Epithelial cell of proximal tubule (primary cell): ENCODE measurements around the gene LHFPL6. TPM values are rescaled to one million over a fixed set of nuclear protein-coding genes. Genes with fewer than 3 reads are reported as not detected.

Experiments used
- DNase-seq: peaks from one replicate; pipeline ENCODE4 v3.0.0-alpha.2; 2011; ENCODE audit warnings: low read depth
- H3K4me3 ChIP-seq: 2 replicates; pipeline ENCODE4 v1.5.1; 2011; ENCODE audit warnings: low read depth, mild to moderate bottlenecking, low read length
- total RNA-seq: library from RNA; depleted of rRNA; stranded (reverse); fragments of >200 nt; gene quantifications from 2 replicates; pipeline ENCODE4 v1.2.3, GENCODE V29; 2015
- TF ChIP-seq, protein P1 (sequence below): conservative IDR thresholded peaks from 2 replicates; pipeline ENCODE4 v1.5.1; 2012; ENCODE audit warnings: low read depth, mild to moderate bottlenecking, low read length

Gene LHFPL6
- total RNA-seq, 1 donor from 2014 or later, result 5.2 TPM

DNA sequence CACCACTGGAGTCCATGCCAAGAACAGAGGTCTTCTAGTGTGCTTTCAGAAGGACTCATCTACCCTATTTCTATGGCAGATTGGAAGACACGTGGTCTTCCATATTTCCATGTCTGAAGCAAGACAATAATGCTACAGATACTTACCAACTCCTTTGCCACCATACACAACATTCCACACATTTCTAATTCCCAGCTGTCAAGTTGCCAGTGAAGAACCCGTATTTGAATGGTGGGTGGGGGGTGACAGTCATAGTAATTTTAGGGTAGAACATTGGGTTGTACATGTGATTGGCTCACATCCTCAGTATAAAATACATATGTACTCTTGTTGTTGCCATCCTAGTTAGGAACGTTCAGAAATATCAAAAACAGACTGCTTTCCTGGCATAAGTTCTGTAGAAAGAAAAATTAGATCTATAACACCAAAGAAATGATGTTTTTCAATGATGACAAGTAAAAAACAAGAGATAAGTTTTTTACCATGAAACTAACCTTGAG is 69.3 kb downstream of the LHFPL6 start:
- no peak for DNase-seq
- TF ChIP-seq, protein P1, sequence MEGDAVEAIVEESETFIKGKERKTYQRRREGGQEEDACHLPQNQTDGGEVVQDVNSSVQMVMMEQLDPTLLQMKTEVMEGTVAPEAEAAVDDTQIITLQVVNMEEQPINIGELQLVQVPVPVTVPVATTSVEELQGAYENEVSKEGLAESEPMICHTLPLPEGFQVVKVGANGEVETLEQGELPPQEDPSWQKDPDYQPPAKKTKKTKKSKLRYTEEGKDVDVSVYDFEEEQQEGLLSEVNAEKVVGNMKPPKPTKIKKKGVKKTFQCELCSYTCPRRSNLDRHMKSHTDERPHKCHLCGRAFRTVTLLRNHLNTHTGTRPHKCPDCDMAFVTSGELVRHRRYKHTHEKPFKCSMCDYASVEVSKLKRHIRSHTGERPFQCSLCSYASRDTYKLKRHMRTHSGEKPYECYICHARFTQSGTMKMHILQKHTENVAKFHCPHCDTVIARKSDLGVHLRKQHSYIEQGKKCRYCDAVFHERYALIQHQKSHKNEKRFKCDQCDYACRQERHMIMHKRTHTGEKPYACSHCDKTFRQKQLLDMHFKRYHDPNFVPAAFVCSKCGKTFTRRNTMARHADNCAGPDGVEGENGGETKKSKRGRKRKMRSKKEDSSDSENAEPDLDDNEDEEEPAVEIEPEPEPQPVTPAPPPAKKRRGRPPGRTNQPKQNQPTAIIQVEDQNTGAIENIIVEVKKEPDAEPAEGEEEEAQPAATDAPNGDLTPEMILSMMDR, result no peak
- no peak overlapping the region for H3K4me3 ChIP-seq

DNA sequence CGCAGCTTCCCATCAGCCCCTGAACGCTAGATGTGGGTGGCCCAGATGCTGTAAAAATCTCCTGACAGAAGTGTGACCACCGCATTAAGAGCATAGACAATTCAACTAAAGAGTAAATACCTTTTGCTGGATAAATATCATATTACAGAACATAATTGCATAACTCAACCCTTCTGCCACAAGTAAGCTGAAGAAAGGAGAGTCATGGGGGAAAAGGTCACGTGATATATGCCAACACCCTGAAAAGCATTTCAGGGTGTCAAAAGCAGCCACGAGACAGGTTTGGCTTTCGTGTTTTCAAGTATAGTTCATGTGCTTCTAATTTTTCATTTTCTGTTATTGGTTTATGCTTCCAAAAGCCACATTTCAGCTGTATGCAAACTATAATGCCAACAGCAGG is 71.3 kb downstream of the LHFPL6 start:
- TF ChIP-seq, protein P1, result no peak
- no peak overlapping the region for H3K4me3 ChIP-seq
- no peak for DNase-seq

DNA sequence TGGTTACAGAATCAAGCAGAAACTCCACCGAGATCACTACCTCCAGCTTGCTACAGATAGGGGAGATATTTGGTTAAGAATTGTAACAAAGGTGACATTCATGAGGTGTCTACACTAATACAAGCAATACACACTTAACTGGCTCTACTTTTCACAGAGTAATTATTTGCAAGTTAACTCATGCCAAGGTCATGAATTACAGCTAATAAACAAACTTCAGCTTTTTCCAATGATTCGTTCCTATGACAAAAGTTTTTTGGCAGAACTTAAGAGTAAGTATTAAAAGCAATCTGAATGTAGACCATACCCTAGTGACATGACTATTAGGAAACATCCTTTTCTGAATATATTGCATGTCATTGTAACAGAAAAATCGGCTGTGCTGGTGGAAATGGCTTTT is 72.1 kb downstream of the LHFPL6 start:
- no peak overlapping the region for H3K4me3 ChIP-seq
- no peak for DNase-seq
- TF ChIP-seq, protein P1, result no peak

DNA sequence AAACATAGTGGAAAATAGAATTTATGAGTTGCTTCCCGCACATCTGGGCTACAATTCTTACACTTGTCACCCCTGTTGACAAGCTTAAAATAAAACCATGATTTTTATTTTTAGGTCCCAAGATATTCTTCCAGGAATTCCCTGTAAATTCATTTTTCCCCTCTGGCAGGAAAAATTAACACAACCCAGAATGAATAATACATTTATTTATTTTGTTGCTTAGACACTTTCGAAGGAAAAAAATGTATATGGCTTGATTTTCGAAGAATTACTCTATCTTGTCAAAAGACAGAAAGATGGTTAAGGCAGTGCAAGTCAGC is 74.4 kb downstream of the LHFPL6 start:
- no peak for DNase-seq
- H3K4me3 ChIP-seq, result no peak overlapping the region
- TF ChIP-seq, protein P1, result no peak

DNA sequence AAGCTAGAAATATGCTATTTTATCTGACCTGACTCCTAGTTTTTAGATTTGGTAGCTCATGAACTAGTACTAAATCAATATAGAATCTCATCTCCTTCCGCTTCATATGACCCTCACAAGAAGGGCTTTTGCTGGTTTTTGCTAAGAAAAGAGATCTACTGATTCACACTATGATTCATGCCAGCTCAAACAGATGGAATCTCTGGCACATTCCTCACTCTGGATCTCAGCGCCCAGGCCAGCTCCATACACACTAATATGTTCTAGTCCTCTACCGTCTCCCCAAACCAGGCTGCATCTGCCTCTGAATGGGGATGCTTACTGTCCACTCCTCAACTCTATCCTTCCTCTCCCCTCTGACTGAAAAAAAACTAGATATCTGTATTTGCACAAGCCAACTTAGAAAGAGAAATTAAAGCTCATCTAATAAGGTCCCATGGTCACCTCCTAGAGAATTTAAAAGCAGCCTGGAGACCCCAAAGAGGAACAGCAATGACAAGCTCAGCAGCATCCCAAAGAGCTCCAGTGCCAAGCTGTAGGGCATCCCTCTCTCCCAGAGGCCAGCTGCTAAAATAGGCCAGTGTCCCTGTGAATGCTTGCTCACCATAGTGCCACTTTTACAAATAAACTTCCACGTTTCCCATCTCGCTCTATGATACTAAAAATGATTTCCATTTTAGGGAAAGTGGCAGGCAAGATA is 74.9 kb downstream of the LHFPL6 start:
- TF ChIP-seq, protein P1, result no peak
- peak; percentile 70 for DNase-seq
- no peak overlapping the region for H3K4me3 ChIP-seq

DNA sequence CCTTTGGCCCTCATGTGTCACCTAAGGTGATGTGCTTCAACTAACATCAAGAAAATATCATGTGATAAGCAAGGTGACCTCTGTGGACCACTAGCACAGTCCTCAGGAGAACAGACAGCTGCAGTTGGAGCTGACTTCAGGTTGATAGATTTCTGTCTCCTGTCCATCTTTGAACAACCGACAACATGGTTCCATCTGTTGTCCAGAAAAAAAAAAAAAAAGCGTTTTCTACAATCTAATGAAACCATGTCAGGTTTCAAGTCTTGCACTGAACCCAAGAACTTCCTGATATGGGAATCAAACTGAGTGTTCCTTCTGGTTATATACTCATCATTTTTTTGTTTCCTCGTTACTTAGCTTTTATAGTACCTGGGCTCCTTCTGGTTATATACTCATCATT is 75.7 kb downstream of the LHFPL6 start:
- no peak for DNase-seq
- TF ChIP-seq, protein P1, result no peak
- H3K4me3 ChIP-seq, result no peak overlapping the region

DNA sequence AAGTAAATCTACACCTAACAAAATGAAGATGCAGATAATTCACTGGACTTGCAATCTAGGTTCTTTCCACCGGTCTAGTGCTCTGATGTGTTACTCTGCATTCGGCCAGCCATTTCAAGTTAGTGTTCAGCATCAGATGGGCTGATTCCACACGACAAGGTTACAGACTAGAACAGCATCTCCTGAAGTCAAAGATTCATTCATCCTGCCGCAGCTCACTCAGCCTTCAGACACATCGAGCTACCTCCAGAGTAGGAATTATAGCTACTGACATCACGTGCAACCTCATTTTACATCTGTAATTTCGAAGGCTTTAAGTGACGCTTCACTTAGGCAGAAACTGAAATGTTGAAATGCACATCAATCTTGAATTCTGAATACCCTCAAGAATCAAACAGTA is 76.5 kb downstream of the LHFPL6 start:
- TF ChIP-seq, protein P1, result no peak
- DNase-seq, result no peak

More for the DNA sequence above, 76.5 kb downstream of the LHFPL6 start:
- no peak overlapping the region for H3K4me3 ChIP-seq
